Liver (tissue), 9 donors: Measurements from ENCODE around the gene HMHB1. TPM values are rescaled to one million over a fixed set of nuclear protein-coding genes. Genes with fewer than 3 reads are reported as not detected.

Source experiments
- DNase-seq: peaks from one replicate; pipeline ENCODE4 v3.0.0-alpha.2; 2017; ENCODE audit warnings: low spot score
- H3K27ac ChIP-seq, 2 donors: one replicate each; pipeline ENCODE4 v1.7.0; 2013; ENCODE audit warnings: inconsistent platforms in 2 of 2, low read length in 2 of 2, control low read depth in 1 of 2, low read depth in 1 of 2, mild to moderate bottlenecking in 1 of 2
- H3K27me3 ChIP-seq, 4 donors: one replicate each; pipeline versions ENCODE4 v1.6.1 to v1.7.0; 2013; ENCODE audit warnings: low read length in 3 of 4, inconsistent platforms in 1 of 4, mild to moderate bottlenecking in 1 of 4, moderate library complexity in 1 of 4; ENCODE audit not compliant: control insufficient read depth in 4 of 4, insufficient read depth in 4 of 4
- H3K36me3 ChIP-seq, 4 donors: one replicate each; pipeline versions ENCODE4 v1.6.1 to v1.7.0; 2013; ENCODE audit warnings: low read length in 3 of 4, mild to moderate bottlenecking in 3 of 4, low read depth in 1 of 4, moderate library complexity in 1 of 4; ENCODE audit not compliant: control insufficient read depth in 4 of 4, insufficient read depth in 3 of 4
- H3K4me1 ChIP-seq, 4 donors: one replicate each; pipeline versions ENCODE4 v1.6.1 to v1.7.0; 2013; ENCODE audit warnings: low read length in 3 of 4, mild to moderate bottlenecking in 3 of 4, moderate library complexity in 1 of 4; ENCODE audit not compliant: control insufficient read depth in 4 of 4, insufficient read depth in 4 of 4
- H3K4me3 ChIP-seq, 3 donors: one replicate each; pipeline versions ENCODE4 v1.6.1 to v1.7.0; 2013; ENCODE audit warnings: low read length in 3 of 3, control low read depth in 1 of 3, low read depth in 1 of 3, mild to moderate bottlenecking in 1 of 3
- H3K9ac ChIP-seq, 2 donors: one replicate each; pipeline ENCODE4 v1.7.0; 2013; ENCODE audit warnings: low read length in 2 of 2, mild to moderate bottlenecking in 2 of 2, moderate library complexity in 2 of 2, control low read depth in 1 of 2, low read depth in 1 of 2
- H3K9me3 ChIP-seq, 4 donors: one replicate each; pipeline versions ENCODE4 v1.6.1 to v1.7.0; 2013; ENCODE audit warnings: low read length in 3 of 4; ENCODE audit not compliant: control insufficient read depth in 4 of 4
- EGR1 ChIP-seq, 2 donors: IDR thresholded peaks; 2 replicates each; pipeline ENCODE4 v1.6.1; 2016 to 2018; ENCODE audit warnings: antibody characterized with exemption in 2 of 2, low read depth in 2 of 2
- FOXA1 ChIP-seq: IDR thresholded peaks from 2 replicates; pipeline ENCODE4 v1.6.1; 2016; ENCODE audit warnings: antibody characterized with exemption
- FOXA2 ChIP-seq: IDR thresholded peaks from 2 replicates; pipeline ENCODE4 v1.6.1; 2016; ENCODE audit warnings: antibody characterized with exemption
- GABPA ChIP-seq, 2 donors: IDR thresholded peaks in 1 of 2; conservative IDR thresholded peaks in 1 of 2; 2 replicates each; pipeline ENCODE4 v1.6.1; 2016; ENCODE audit warnings: antibody characterized with exemption in 2 of 2, mild to moderate bottlenecking in 1 of 2, moderate library complexity in 1 of 2
- HNF4A ChIP-seq, 2 donors: conservative IDR thresholded peaks; 2 replicates each; pipeline ENCODE4 v1.6.1; 2016; ENCODE audit warnings: antibody characterized with exemption in 2 of 2, mild to moderate bottlenecking in 2 of 2
- HNF4G ChIP-seq: IDR thresholded peaks from 2 replicates; pipeline ENCODE4 v1.6.1; 2016; ENCODE audit warnings: antibody characterized with exemption
- JUND ChIP-seq, 2 donors: IDR thresholded peaks; 2 replicates each; pipeline ENCODE4 v1.6.1; 2016; ENCODE audit warnings: antibody characterized with exemption in 2 of 2
- NR2F2 ChIP-seq: IDR thresholded peaks from 2 replicates; pipeline ENCODE4 v1.6.1; 2016; ENCODE audit warnings: antibody characterized with exemption
- RAD21 ChIP-seq, 2 donors: IDR thresholded peaks; 2 replicates each; pipeline ENCODE4 v1.6.1; 2016; ENCODE audit warnings: antibody characterized with exemption in 2 of 2, mild to moderate bottlenecking in 2 of 2
- RXRA ChIP-seq, 2 donors: IDR thresholded peaks; 2 replicates each; pipeline ENCODE4 v1.6.1; 2017 to 2018; ENCODE audit warnings: antibody characterized with exemption in 2 of 2, mild to moderate bottlenecking in 1 of 2
- SP1 ChIP-seq: IDR thresholded peaks from 2 replicates; pipeline ENCODE4 v1.6.1; 2018; ENCODE audit warnings: antibody characterized with exemption, mild to moderate bottlenecking
- TAF1 ChIP-seq: conservative IDR thresholded peaks from 2 replicates; pipeline ENCODE4 v1.6.1; 2016; ENCODE audit warnings: antibody characterized with exemption, mild to moderate bottlenecking
- YY1 ChIP-seq: IDR thresholded peaks from 2 replicates; pipeline ENCODE4 v1.6.1; 2016; ENCODE audit warnings: antibody characterized with exemption, mild to moderate bottlenecking
- polyA plus RNA-seq, 2 donors: library from polyadenylated mRNA; stranded (reverse) in 1 of 2; unstranded in 1 of 2; fragments of 200-250 nt in 1 of 2; fragments of >200 nt in 1 of 2; fragmentation: Nextera tagmentation in 1 of 2; extraction: Ambion mirVana in 1 of 2; gene quantifications; one replicate each; pipeline versions ENCODE4 v1.2.1 to v1.2.3, GENCODE V29; 2013 to 2015
- total RNA-seq, 2 donors: library from RNA; depleted of rRNA; stranded (reverse); fragments of >200 nt; gene quantifications; one replicate each; pipeline ENCODE4 v1.2.3, GENCODE V29; 2014
- TF ChIP-seq, protein P1 (sequence below): fragments of 150-350 bp; IDR thresholded peaks from 2 replicates; pipeline ENCODE4 v1.5.1; 2017; ENCODE audit warnings: improper control_type of control experiment, low read depth, low read length; ENCODE audit not compliant: missing input control
- TF ChIP-seq, protein P2 (sequence below): IDR thresholded peaks from 2 replicates; pipeline ENCODE4 v1.6.1; 2016; ENCODE audit warnings: antibody characterized with exemption
- TF ChIP-seq, protein P3 (sequence below): IDR thresholded peaks from 2 replicates; pipeline ENCODE4 v1.6.1; 2016; ENCODE audit warnings: antibody characterized with exemption, mild to moderate bottlenecking
- TF ChIP-seq, protein P4 (sequence below): IDR thresholded peaks from 2 replicates; pipeline ENCODE4 v1.6.1; 2016; ENCODE audit warnings: antibody characterized with exemption
- TF ChIP-seq, protein P5 (sequence below): IDR thresholded peaks from 2 replicates; pipeline ENCODE4 v1.6.1; 2016; ENCODE audit warnings: antibody characterized with exemption
- donor health status: healthy.
- donor health status: healthy.
- donor health status: healthy.
- donor health status: healthy.
- donor health status: healthy.

HMHB1 gene
- total and polyA plus RNA-seq, 4 donors, result not detected

DNA sequence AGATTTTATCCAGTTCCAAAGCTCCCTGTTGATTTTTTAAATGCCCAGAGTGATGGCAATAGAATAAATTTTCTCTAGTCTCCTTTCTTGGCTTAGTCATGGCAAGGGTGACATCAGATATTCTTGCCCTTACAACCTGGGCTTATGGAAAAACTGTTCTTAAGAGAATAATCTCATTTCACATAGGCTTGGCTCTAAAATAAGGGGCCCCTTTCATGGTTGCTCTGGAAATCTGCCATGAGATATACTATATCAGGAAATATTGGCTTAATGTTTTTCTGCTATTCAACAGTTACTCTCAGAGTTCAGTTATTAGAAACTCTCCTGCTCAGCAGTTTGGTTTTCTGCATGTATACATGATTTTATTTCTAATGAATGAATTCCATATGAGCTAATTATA is 7.8 kb downstream of the HMHB1 start:
- Histone ChIP-seq H3K4me1 (peaks cover 0 to 3% (median under 1%) of the 10 kb centered on the region in 4 donors), H3K27me3 (no peaks in the 10 kb centered on the region), H3K9ac (no peak overlapping the region), H3K27ac (no peak overlapping the region), H3K36me3 (no peaks in the 10 kb centered on the region), H3K9me3 (no peaks in the 10 kb centered on the region), H3K4me3 (no peak overlapping the region)
- TF ChIP-seq, protein P1, sequence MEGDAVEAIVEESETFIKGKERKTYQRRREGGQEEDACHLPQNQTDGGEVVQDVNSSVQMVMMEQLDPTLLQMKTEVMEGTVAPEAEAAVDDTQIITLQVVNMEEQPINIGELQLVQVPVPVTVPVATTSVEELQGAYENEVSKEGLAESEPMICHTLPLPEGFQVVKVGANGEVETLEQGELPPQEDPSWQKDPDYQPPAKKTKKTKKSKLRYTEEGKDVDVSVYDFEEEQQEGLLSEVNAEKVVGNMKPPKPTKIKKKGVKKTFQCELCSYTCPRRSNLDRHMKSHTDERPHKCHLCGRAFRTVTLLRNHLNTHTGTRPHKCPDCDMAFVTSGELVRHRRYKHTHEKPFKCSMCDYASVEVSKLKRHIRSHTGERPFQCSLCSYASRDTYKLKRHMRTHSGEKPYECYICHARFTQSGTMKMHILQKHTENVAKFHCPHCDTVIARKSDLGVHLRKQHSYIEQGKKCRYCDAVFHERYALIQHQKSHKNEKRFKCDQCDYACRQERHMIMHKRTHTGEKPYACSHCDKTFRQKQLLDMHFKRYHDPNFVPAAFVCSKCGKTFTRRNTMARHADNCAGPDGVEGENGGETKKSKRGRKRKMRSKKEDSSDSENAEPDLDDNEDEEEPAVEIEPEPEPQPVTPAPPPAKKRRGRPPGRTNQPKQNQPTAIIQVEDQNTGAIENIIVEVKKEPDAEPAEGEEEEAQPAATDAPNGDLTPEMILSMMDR, result no peak
- TF ChIP-seq SP1, result no peak
- TF ChIP-seq, protein P2, sequence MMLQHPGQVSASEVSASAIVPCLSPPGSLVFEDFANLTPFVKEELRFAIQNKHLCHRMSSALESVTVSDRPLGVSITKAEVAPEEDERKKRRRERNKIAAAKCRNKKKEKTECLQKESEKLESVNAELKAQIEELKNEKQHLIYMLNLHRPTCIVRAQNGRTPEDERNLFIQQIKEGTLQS, result no peak
- no peak for TF ChIP-seq FOXA2
- TF ChIP-seq, protein P3, sequence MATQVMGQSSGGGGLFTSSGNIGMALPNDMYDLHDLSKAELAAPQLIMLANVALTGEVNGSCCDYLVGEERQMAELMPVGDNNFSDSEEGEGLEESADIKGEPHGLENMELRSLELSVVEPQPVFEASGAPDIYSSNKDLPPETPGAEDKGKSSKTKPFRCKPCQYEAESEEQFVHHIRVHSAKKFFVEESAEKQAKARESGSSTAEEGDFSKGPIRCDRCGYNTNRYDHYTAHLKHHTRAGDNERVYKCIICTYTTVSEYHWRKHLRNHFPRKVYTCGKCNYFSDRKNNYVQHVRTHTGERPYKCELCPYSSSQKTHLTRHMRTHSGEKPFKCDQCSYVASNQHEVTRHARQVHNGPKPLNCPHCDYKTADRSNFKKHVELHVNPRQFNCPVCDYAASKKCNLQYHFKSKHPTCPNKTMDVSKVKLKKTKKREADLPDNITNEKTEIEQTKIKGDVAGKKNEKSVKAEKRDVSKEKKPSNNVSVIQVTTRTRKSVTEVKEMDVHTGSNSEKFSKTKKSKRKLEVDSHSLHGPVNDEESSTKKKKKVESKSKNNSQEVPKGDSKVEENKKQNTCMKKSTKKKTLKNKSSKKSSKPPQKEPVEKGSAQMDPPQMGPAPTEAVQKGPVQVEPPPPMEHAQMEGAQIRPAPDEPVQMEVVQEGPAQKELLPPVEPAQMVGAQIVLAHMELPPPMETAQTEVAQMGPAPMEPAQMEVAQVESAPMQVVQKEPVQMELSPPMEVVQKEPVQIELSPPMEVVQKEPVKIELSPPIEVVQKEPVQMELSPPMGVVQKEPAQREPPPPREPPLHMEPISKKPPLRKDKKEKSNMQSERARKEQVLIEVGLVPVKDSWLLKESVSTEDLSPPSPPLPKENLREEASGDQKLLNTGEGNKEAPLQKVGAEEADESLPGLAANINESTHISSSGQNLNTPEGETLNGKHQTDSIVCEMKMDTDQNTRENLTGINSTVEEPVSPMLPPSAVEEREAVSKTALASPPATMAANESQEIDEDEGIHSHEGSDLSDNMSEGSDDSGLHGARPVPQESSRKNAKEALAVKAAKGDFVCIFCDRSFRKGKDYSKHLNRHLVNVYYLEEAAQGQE, result no peak
- no peak for TF ChIP-seq RAD21 (IDR thresholded peaks at IDR 0.05)
- TF ChIP-seq, protein P4, sequence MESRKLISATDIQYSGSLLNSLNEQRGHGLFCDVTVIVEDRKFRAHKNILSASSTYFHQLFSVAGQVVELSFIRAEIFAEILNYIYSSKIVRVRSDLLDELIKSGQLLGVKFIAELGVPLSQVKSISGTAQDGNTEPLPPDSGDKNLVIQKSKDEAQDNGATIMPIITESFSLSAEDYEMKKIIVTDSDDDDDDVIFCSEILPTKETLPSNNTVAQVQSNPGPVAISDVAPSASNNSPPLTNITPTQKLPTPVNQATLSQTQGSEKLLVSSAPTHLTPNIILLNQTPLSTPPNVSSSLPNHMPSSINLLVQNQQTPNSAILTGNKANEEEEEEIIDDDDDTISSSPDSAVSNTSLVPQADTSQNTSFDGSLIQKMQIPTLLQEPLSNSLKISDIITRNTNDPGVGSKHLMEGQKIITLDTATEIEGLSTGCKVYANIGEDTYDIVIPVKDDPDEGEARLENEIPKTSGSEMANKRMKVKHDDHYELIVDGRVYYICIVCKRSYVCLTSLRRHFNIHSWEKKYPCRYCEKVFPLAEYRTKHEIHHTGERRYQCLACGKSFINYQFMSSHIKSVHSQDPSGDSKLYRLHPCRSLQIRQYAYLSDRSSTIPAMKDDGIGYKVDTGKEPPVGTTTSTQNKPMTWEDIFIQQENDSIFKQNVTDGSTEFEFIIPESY, result no peak
- TF ChIP-seq HNF4A (conservative IDR thresholded peaks at IDR 0.05), result no peak
- TF ChIP-seq, protein P5, sequence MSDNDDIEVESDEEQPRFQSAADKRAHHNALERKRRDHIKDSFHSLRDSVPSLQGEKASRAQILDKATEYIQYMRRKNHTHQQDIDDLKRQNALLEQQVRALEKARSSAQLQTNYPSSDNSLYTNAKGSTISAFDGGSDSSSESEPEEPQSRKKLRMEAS, result no peak
- TF ChIP-seq TAF1, result no peak
- no peak for TF ChIP-seq JUND (IDR thresholded peaks at IDR 0.05)
- TF ChIP-seq HNF4G, result no peak
- TF ChIP-seq RXRA (IDR thresholded peaks at IDR 0.05), result no peak
- no peak for TF ChIP-seq EGR1 (IDR thresholded peaks at IDR 0.05; ENCODE audit: low read depth in 2 of 2)
- TF ChIP-seq GABPA (IDR thresholded peaks at IDR 0.05 in 1 of 2, conservative IDR thresholded peaks at IDR 0.05 in 1 of 2), result no peak
- no peak for TF ChIP-seq FOXA1
- TF ChIP-seq YY1, result no peak
- TF ChIP-seq NR2F2, result no peak
- DNase-seq, result no peak
